GM18520 (cell line): ENCODE data around the gene XAB2.
"Not testable (repeated sequence)": the region's sequence is repeated elsewhere in the genome, so short reads cannot be mapped to it uniquely, and the experiment has no call there.

Experiments
- ATAC-seq: cut with Tn5 transposase; IDR thresholded peaks from one replicate; pipeline ENCODE4 v1.9.1; 2021; ENCODE audit not compliant: unreplicated experiment

XAB2 gene

GRCh38 chr19:7582446-7582845 lies 46.9 kb downstream of the XAB2 start:
- ATAC-seq, result no peak

GRCh38 chr19:7579182-7579581 lies 50.2 kb downstream of the XAB2 start:
- ATAC-seq, result no peak

- ATAC-seq, result no peak
Observed at GRCh38 chr19:7578127-7578526, 51.2 kb downstream of the XAB2 start.

- not testable (repeated sequence) for ATAC-seq
Observed at GRCh38 chr19:7577422-7577821, 51.9 kb downstream of the XAB2 start.

- no peak for ATAC-seq
Observed at GRCh38 chr19:7575434-7576040, 53.8 kb downstream of the XAB2 start.

GRCh38 chr19:7570761-7571160 lies 58.6 kb downstream of the XAB2 start:
- ATAC-seq, result no peak
